IMR-90 (cell line): ENCODE measurements around the gene KAT2A. TPM values are rescaled to one million over a fixed set of nuclear protein-coding genes. Genes with fewer than 3 reads are reported as not detected.

Experiments
- ATAC-seq: fragments of 200-7000 bp; cut with Tn5 transposase; 2 replicates; pipeline ENCODE4 v1.9.1; 2020; ENCODE audit warnings: low read depth, mild to moderate bottlenecking, moderate library complexity
- BruUV-seq: library from RNA; stranded (reverse); fragments of 400-500 nt; replicated peaks from 2 replicates; lab custom pipeline; 2021; lab: Mats Ljungman, UMichigan
- CTCF ChIA-PET: fragments of 300-600 bp; formaldehyde crosslinking; extraction: SDS; loops from one replicate; lab custom pipeline; 2021; ENCODE audit warnings: antibody characterized with exemption; lab: Yijun Ruan, JAX
- POLR2A ChIA-PET: fragments of 300-600 bp; sonication (Branson Sonifier 250); formaldehyde crosslinking; loops from one replicate; lab custom pipeline; 2022; ENCODE audit warnings: antibody characterized with exemption; ENCODE audit not compliant: unreplicated experiment; lab: Charles Lee
- DNase-seq: peaks from one replicate; pipeline ENCODE4 v3.0.0; 2013
- H2AFZ ChIP-seq: replicated peaks from 2 replicates; pipeline ENCODE3; 2013; ENCODE audit warnings: low read length, mild to moderate bottlenecking; ENCODE audit not compliant: poor library complexity
- H2AK5ac ChIP-seq: 2 replicates; pipeline ENCODE4 v1.6.1; 2013; ENCODE audit warnings: low read depth, low read length, inconsistent platforms
- H2AK9ac ChIP-seq: replicated peaks from 2 replicates; pipeline ENCODE3; 2013; ENCODE audit warnings: mild to moderate bottlenecking, low read depth, low read length, moderate library complexity; ENCODE audit not compliant: poor library complexity
- H2BK120ac ChIP-seq: 2 replicates; pipeline ENCODE4 v1.6.1; 2013; ENCODE audit warnings: low read depth, low read length, inconsistent platforms
- H2BK15ac ChIP-seq: 3 replicates; pipeline ENCODE4 v1.6.1; 2013; ENCODE audit warnings: low read depth, low read length, inconsistent platforms
- H2BK20ac ChIP-seq: 2 replicates; pipeline ENCODE4 v1.6.1; 2013; ENCODE audit warnings: low read depth, mild to moderate bottlenecking, inconsistent platforms, low read length, moderate library complexity
- H2BK5ac ChIP-seq: 2 replicates; pipeline ENCODE4 v1.6.1; 2013; ENCODE audit warnings: mild to moderate bottlenecking, low read depth, low read length, inconsistent platforms; ENCODE audit not compliant: poor library complexity, severe bottlenecking
- H3K14ac ChIP-seq: replicated peaks from 2 replicates; pipeline ENCODE4 v1.6.1; 2013; ENCODE audit warnings: low read depth, low read length, inconsistent platforms
- H3K18ac ChIP-seq: 2 replicates; pipeline ENCODE4 v1.6.1; 2013; ENCODE audit warnings: low read depth, low read length, control low read depth
- H3K23ac ChIP-seq: 2 replicates; pipeline ENCODE4 v1.6.1; 2013; ENCODE audit warnings: low read depth, low read length, inconsistent platforms
- H3K27ac ChIP-seq: 2 replicates; pipeline ENCODE4 v1.5.1; 2013; ENCODE audit warnings: mild to moderate bottlenecking, control low read depth, low read length; ENCODE audit not compliant: insufficient read depth
- H3K27me3 ChIP-seq: 2 replicates; pipeline ENCODE4 v1.6.1; 2013; ENCODE audit warnings: low read length; ENCODE audit not compliant: control insufficient read depth, insufficient read depth
- H3K36me3 ChIP-seq: 2 replicates; pipeline ENCODE4 v1.6.1; 2013; ENCODE audit warnings: low read length, mixed read lengths; ENCODE audit not compliant: control insufficient read depth, insufficient read depth
- H3K4ac ChIP-seq: 2 replicates; pipeline ENCODE4 v1.6.1; 2013; ENCODE audit warnings: low read depth, low read length, inconsistent platforms
- H3K4me1 ChIP-seq: 2 replicates; pipeline ENCODE4 v1.6.1; 2013; ENCODE audit warnings: low read length, mixed read lengths; ENCODE audit not compliant: control insufficient read depth, insufficient read depth
- H3K4me2 ChIP-seq: 2 replicates; pipeline ENCODE4 v1.6.1; 2013; ENCODE audit warnings: low read depth, mild to moderate bottlenecking, control low read depth, low read length, moderate library complexity
- H3K4me3 ChIP-seq: 2 replicates; pipeline ENCODE4 v1.5.1; 2013; ENCODE audit warnings: low read depth, mild to moderate bottlenecking, control low read depth, low read length, moderate library complexity; ENCODE audit not compliant: insufficient read depth
- H3K56ac ChIP-seq: 2 replicates; pipeline ENCODE4 v1.6.1; 2013; ENCODE audit warnings: low read length, inconsistent platforms; ENCODE audit not compliant: insufficient read depth; ENCODE audit errors: extremely low read depth
- H3K79me1 ChIP-seq, 2 experiments: 2 replicates each; pipeline ENCODE4 v1.6.1; 2013; ENCODE audit warnings: low read length in 2 of 2, inconsistent platforms in 1 of 2, low read depth in 1 of 2
- H3K9ac ChIP-seq: 2 replicates; pipeline ENCODE4 v1.6.1; 2013; ENCODE audit warnings: low read depth, low read length, control low read depth
- H3K9me1 ChIP-seq: 2 replicates; pipeline ENCODE4 v1.6.1; 2013; ENCODE audit warnings: low read length, inconsistent platforms; ENCODE audit not compliant: insufficient read depth
- H3K9me3 ChIP-seq: 2 replicates; pipeline ENCODE4 v1.6.1; 2013; ENCODE audit warnings: low read length; ENCODE audit not compliant: control insufficient read depth, insufficient read depth
- H4K20me1 ChIP-seq: 2 replicates; pipeline ENCODE4 v1.6.1; 2013; ENCODE audit warnings: low read length, inconsistent platforms; ENCODE audit not compliant: insufficient read depth
- H4K5ac ChIP-seq: 2 replicates; pipeline ENCODE4 v1.6.1; 2013; ENCODE audit warnings: mild to moderate bottlenecking, low read depth, low read length, control low read depth
- H4K8ac ChIP-seq, 2 experiments: 2 replicates each; pipeline ENCODE4 v1.6.1; 2013; ENCODE audit warnings: low read depth in 2 of 2, low read length in 2 of 2, control low read depth in 1 of 2, inconsistent platforms in 1 of 2
- H4K91ac ChIP-seq: 2 replicates; pipeline ENCODE4 v1.6.1; 2013; ENCODE audit warnings: low read depth, low read length, inconsistent platforms; ENCODE audit not compliant: insufficient read depth
- BHLHE40 ChIP-seq: fragments of 150-350 bp; IDR thresholded peaks from 2 replicates; pipeline ENCODE4 v1.6.1; 2016; ENCODE audit warnings: mild to moderate bottlenecking, low read depth, low read length
- CHD1 ChIP-seq: IDR thresholded peaks from 2 replicates; pipeline ENCODE4 v1.6.1; 2012; ENCODE audit warnings: low read depth, low read length, improper control_type of control experiment
- FOS ChIP-seq: fragments of 150-350 bp; IDR thresholded peaks from 2 replicates; pipeline ENCODE4 v1.6.1; 2016; ENCODE audit warnings: low read depth, low read length
- NFE2L2 ChIP-seq: fragments of 150-350 bp; IDR thresholded peaks from 2 replicates; pipeline ENCODE4 v1.6.1; 2016; ENCODE audit warnings: low read depth, mild to moderate bottlenecking, low read length
- RAD21 ChIP-seq: IDR thresholded peaks from 2 replicates; pipeline ENCODE4 v1.6.1; 2012; ENCODE audit warnings: low read length, improper control_type of control experiment
- SMC3 ChIP-seq: fragments of 150-350 bp; IDR thresholded peaks from 2 replicates; pipeline ENCODE4 v1.6.1; 2016; ENCODE audit warnings: low read depth, mild to moderate bottlenecking, antibody characterized with exemption, low read length, moderate library complexity
- USF2 ChIP-seq: fragments of 150-350 bp; IDR thresholded peaks from 2 replicates; pipeline ENCODE4 v1.6.1; 2017; ENCODE audit warnings: mild to moderate bottlenecking, antibody characterized with exemption, low read length, low read depth
- WGBS, 2 experiments: methylation state at CpG; one replicate each; pipeline versions ENCODE4 v1.1.5 to v1.1.7; 2013; ENCODE audit warnings: missing lambda C conversion rate in 2 of 2; ENCODE audit not compliant: insufficient read length in 1 of 2; ENCODE audit errors: extremely low coverage in 2 of 2; 5-methylcytosine and 5-hydroxymethylcytosine counted together
- dilution Hi-C: fragments of 300-500 bp; cut with HindIII; formaldehyde crosslinking; loops from one replicate; pipeline ENCODE4 v1.14.3; 2018; ENCODE audit warnings: low sequenced_read_pairs; ENCODE audit not compliant: unreplicated experiment
- in situ Hi-C: fragments of 300-500 bp; cut with MboI; formaldehyde crosslinking; loops from 3 replicates; pipeline ENCODE4 v1.14.3; 2019; ENCODE audit warnings: low sequenced_read_pairs, inconsistent platforms, mixed read lengths
- intact Hi-C: fragments of 100-400 bp; cut with micrococcal nuclease; formaldehyde crosslinking; loops from 2 replicates; pipeline ENCODE4 v1.10.0; 2022
- polyA plus RNA-seq, 3 experiments: library from polyadenylated mRNA; depleted of rRNA; stranded (reverse); fragments of >200 nt; gene quantifications; 2 replicates each; pipeline ENCODE4 v1.2.3, GENCODE V29; 2012; ENCODE audit warnings: low replicate concordance in 1 of 3
- total RNA-seq: library from RNA; depleted of rRNA; stranded (reverse); fragments of >200 nt; gene quantifications from 2 replicates; pipeline ENCODE4 v1.2.3, GENCODE V29; 2012
- TF ChIP-seq, protein P1 (sequence below): conservative IDR thresholded peaks from 2 replicates; pipeline ENCODE4 v1.5.1; 2012; ENCODE audit warnings: mild to moderate bottlenecking, low read depth, low read length, improper control_type of control experiment

KAT2A gene
- total and polyA plus RNA-seq, 2 of the 4 experiments (the other 2 are of a cell fraction), result 6.3 to 28.2 TPM

DNA sequence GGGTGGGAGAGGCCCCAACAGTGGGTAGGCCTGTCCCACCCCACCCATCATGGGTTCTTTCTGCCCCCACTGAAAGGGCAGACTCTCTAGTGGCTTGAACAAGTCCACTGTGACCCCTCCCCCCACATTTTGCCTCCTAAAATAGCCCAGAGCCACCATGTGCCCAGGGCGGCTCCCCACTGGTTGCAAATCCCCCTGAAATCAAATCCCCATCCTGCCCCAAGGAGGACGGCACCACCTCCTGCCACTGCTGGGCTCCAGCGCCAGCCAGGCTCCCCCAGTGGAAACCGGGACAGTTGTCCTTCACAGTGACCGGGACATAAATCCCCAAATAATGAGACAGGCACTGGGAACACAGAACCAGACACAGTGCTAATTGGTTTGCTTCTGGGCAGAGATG lies 43.4 kb downstream of the KAT2A start:
- no peak overlapping the region for H3K4me2 ChIP-seq
- H2AFZ ChIP-seq, result peak overlapping the region; percentile 41
- H3K56ac ChIP-seq, result no peak overlapping the region
- no peak overlapping the region for H3K18ac ChIP-seq
- dilution Hi-C loops (no loop called here), in situ Hi-C loops (no loop called here), intact Hi-C loops (no loop called here)
- H3K36me3 ChIP-seq, result no peaks in the 10 kb centered on the region
- H3K23ac ChIP-seq, result no peak overlapping the region
- no peaks in the 10 kb centered on the region for H3K9me1 ChIP-seq
- no peak overlapping the region for H2AK9ac ChIP-seq
- ChIA-PET CTCF (no interaction called here), POLR2A (no interaction called here)
- no peaks in the 10 kb centered on the region for H3K4me1 ChIP-seq
- H2BK20ac ChIP-seq, result no peak overlapping the region
- H3K4ac ChIP-seq, result no peak overlapping the region
- TF ChIP-seq BHLHE40, result no peak
- TF ChIP-seq USF2, result no peak
- no peak for TF ChIP-seq SMC3
- no peak for TF ChIP-seq CHD1
- no peak for TF ChIP-seq RAD21
- TF ChIP-seq, protein P1, sequence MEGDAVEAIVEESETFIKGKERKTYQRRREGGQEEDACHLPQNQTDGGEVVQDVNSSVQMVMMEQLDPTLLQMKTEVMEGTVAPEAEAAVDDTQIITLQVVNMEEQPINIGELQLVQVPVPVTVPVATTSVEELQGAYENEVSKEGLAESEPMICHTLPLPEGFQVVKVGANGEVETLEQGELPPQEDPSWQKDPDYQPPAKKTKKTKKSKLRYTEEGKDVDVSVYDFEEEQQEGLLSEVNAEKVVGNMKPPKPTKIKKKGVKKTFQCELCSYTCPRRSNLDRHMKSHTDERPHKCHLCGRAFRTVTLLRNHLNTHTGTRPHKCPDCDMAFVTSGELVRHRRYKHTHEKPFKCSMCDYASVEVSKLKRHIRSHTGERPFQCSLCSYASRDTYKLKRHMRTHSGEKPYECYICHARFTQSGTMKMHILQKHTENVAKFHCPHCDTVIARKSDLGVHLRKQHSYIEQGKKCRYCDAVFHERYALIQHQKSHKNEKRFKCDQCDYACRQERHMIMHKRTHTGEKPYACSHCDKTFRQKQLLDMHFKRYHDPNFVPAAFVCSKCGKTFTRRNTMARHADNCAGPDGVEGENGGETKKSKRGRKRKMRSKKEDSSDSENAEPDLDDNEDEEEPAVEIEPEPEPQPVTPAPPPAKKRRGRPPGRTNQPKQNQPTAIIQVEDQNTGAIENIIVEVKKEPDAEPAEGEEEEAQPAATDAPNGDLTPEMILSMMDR, result no peak
- no peak for TF ChIP-seq FOS
- no peak for TF ChIP-seq NFE2L2
- ATAC-seq, result no peak
- no peaks in the 10 kb centered on the region for H4K20me1 ChIP-seq
- H3K79me1 ChIP-seq, result no peaks in the 10 kb centered on the region
- no peak overlapping the region for H2BK15ac ChIP-seq
- H3K14ac ChIP-seq, result no peak overlapping the region
- H2AK5ac ChIP-seq, result no peak overlapping the region
- no peak overlapping the region for H3K27ac ChIP-seq
- no TSS peak for BruUV-seq
- H4K91ac ChIP-seq, result no peak overlapping the region
- H4K8ac ChIP-seq, result no peak overlapping the region
- DNase-seq, result no peak
- no peak overlapping the region for H4K5ac ChIP-seq
- H3K9me3 ChIP-seq, result no peaks in the 10 kb centered on the region
- H2BK5ac ChIP-seq, result no peak overlapping the region
- peaks cover 60% of the 10 kb centered on the region for H3K27me3 ChIP-seq
- WGBS, 2 experiments, result 89% methylated on average over 3 of the region's 5 CpGs; no CpG with 5 or more reads in 1 of the 2 experiments
- no peak overlapping the region for H3K9ac ChIP-seq
- no peak overlapping the region for H3K4me3 ChIP-seq
- H2BK120ac ChIP-seq, result no peak overlapping the region
